NT2/D1 (cell line): Measurements from ENCODE around the gene TNFRSF1B.

Experiments
- SUZ12 ChIP-seq: IDR thresholded peaks from 2 replicates; pipeline ENCODE4 v1.6.1; 2011; ENCODE audit not compliant: insufficient read length, insufficient read depth; ENCODE audit errors: extremely low read depth
- YY1 ChIP-seq: IDR thresholded peaks from 2 replicates; pipeline ENCODE4 v1.6.1; 2011; ENCODE audit not compliant: insufficient read length, insufficient read depth
- ZNF274 ChIP-seq: IDR thresholded peaks from 2 replicates; pipeline ENCODE4 v1.6.1; 2011; ENCODE audit warnings: mild to moderate bottlenecking, low read depth, low read length

DNA sequence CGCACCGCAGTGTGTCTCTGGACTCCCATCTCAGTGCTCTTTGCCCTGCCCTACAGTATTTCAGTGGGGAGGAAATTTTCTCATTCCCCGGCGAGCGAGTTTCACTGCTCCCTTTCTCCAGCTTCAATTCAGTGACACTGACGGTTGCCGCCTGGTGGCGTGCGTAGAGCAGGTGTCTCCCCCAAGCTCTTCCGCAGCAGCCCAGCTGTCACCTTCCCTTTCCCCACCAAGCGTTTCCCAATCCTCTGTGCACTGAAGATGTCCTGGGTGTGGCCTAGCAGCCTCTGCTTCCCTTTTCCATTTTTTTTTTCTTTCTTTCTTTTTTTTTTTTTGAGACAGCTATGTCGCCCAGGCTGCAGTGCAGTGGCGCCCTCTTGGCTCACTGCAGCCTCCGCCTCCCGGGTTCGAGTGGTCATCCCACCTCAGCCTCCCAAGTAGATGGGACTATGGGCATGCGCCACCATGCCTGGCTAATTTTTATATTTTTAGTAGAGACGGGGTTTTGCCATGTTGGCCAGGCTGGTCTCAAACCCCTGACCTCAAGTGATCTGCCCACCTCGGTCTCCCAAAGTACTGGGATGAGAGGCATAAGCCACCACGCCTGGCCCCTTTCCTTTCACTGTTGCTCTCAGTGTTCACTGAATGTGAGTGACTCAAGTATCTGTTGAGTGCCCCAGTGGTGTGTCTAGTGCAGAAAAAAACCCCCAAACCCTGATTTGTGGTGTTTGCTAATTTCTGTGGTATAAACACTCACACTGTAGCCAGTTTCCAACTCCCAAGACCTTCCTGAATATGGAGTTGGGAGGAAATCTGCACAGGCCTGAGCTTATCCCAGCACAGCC is 30.1 kb downstream of the TNFRSF1B start:
- TF ChIP-seq YY1 = no peak
- no peak for TF ChIP-seq ZNF274
- no peak for TF ChIP-seq SUZ12
